Naive thymus-derived CD4-positive, alpha-beta T cell (primary cell): Measurements from ENCODE around the gene METTL15. TPM values are rescaled to one million over a fixed set of nuclear protein-coding genes. Genes with fewer than 3 reads are reported as not detected.

Source experiments
- ATAC-seq: fragments of 150-1000 bp; cut with Tn5 transposase; 2 replicates; pipeline ENCODE4 v1.10.0; 2021; ENCODE audit warnings: mild to moderate bottlenecking, moderate library complexity
- CTCF ChIA-PET: fragments of 350-600 bp; sonication (Branson Sonifier 250); formaldehyde crosslinking; loops from one replicate; lab custom pipeline; 2021; ENCODE audit warnings: antibody characterized with exemption; lab: Charles Lee
- POLR2A ChIA-PET: fragments of 350-600 bp; sonication (Branson Sonifier 250); formaldehyde crosslinking; loops from one replicate; lab custom pipeline; 2021; ENCODE audit warnings: antibody characterized with exemption, inconsistent platforms; lab: Charles Lee
- DNase-seq, 9 donors: peaks; one replicate each; pipeline versions ENCODE4 v3.0.0 to v3.0.0-alpha.2; 2020 to 2022; ENCODE audit warnings: mixed read lengths in 1 of 9
- H3K27ac ChIP-seq: one replicate; pipeline ENCODE4 v1.7.0; 2013; ENCODE audit warnings: mild to moderate bottlenecking, low read depth, low read length, moderate library complexity
- H3K27me3 ChIP-seq, 2 donors: one replicate each; pipeline ENCODE4 v1.7.0; 2013; ENCODE audit warnings: low read length in 2 of 2, mild to moderate bottlenecking in 2 of 2, moderate library complexity in 2 of 2; ENCODE audit not compliant: control insufficient read depth in 2 of 2, insufficient read depth in 2 of 2
- H3K36me3 ChIP-seq, 3 experiments: 1 replicate in 2 of 3; 2 replicates in 1 of 3; pipeline ENCODE4 v1.7.0; 2013; ENCODE audit warnings: low read length in 3 of 3, mild to moderate bottlenecking in 3 of 3, moderate library complexity in 1 of 3; ENCODE audit not compliant: insufficient read depth in 3 of 3, control insufficient read depth in 2 of 3
- H3K4me1 ChIP-seq, 2 donors: one replicate each; pipeline ENCODE4 v1.7.0; 2013; ENCODE audit warnings: low read length in 2 of 2, mild to moderate bottlenecking in 2 of 2, moderate library complexity in 1 of 2; ENCODE audit not compliant: control insufficient read depth in 2 of 2, insufficient read depth in 2 of 2
- H3K4me3 ChIP-seq: 2 replicates; pipeline ENCODE4 v1.7.0; 2013; ENCODE audit warnings: mild to moderate bottlenecking, low read length
- H3K9me3 ChIP-seq, 3 experiments: 1 replicate in 2 of 3; 2 replicates in 1 of 3; pipeline ENCODE4 v1.7.0; 2013; ENCODE audit warnings: low read length in 3 of 3; ENCODE audit not compliant: control insufficient read depth in 2 of 3
- H3K27ac Mint-ChIP-seq, 9 donors: one replicate each; pipeline ENCODE4 v1.8.0; 2020 to 2022; ENCODE audit warnings: mixed read lengths in 9 of 9, mild to moderate bottlenecking in 8 of 9, moderate library complexity in 5 of 9, inconsistent platforms in 2 of 9
- H3K27me3 Mint-ChIP-seq, 5 donors: one replicate each; pipeline ENCODE4 v1.8.0; 2021 to 2022; ENCODE audit warnings: mixed read lengths in 5 of 5, mild to moderate bottlenecking in 1 of 5
- H3K36me3 Mint-ChIP-seq, 5 donors: one replicate each; pipeline ENCODE4 v1.8.0; 2020 to 2022; ENCODE audit warnings: mixed read lengths in 5 of 5, mild to moderate bottlenecking in 3 of 5, inconsistent platforms in 1 of 5
- H3K4me1 Mint-ChIP-seq, 7 donors: one replicate each; pipeline ENCODE4 v1.8.0; 2020 to 2022; ENCODE audit warnings: mixed read lengths in 7 of 7, mild to moderate bottlenecking in 3 of 7, inconsistent platforms in 1 of 7
- H3K4me3 Mint-ChIP-seq, 10 donors: one replicate each; pipeline ENCODE4 v1.8.0; 2020 to 2022; ENCODE audit warnings: mild to moderate bottlenecking in 10 of 10, mixed read lengths in 10 of 10, moderate library complexity in 6 of 10, inconsistent platforms in 2 of 10
- H3K9me3 Mint-ChIP-seq, 11 donors: one replicate each; pipeline ENCODE4 v1.8.0; 2020 to 2022; ENCODE audit warnings: mixed read lengths in 11 of 11, mild to moderate bottlenecking in 4 of 11, inconsistent platforms in 1 of 11, moderate library complexity in 1 of 11
- intact Hi-C, 2 donors: fragments of 100-400 bp; cut with micrococcal nuclease; formaldehyde crosslinking; loops; one replicate each; pipeline ENCODE4 v1.15.1; 2023
- polyA plus RNA-seq, 2 donors: library from polyadenylated mRNA; unstranded; fragments of 300-500 nt; fragmentation: Illumina TruSeq; gene quantifications; one replicate each; pipeline ENCODE4 v1.2.3, GENCODE V29; 2021
- total RNA-seq, 6 experiments: library from RNA in 5 of 6; stranded (reverse) in 5 of 6; gene quantifications; 1 replicate in 5 of 6; 2 replicates in 1 of 6; pipeline ENCODE4 v1.2.3 and lab custom pipeline; 2021 to 2026

METTL15 gene
- total and polyA plus RNA-seq, 7 experiments from 2014 or later = 6.0 to 14.9 (median 10.3) TPM

DNA sequence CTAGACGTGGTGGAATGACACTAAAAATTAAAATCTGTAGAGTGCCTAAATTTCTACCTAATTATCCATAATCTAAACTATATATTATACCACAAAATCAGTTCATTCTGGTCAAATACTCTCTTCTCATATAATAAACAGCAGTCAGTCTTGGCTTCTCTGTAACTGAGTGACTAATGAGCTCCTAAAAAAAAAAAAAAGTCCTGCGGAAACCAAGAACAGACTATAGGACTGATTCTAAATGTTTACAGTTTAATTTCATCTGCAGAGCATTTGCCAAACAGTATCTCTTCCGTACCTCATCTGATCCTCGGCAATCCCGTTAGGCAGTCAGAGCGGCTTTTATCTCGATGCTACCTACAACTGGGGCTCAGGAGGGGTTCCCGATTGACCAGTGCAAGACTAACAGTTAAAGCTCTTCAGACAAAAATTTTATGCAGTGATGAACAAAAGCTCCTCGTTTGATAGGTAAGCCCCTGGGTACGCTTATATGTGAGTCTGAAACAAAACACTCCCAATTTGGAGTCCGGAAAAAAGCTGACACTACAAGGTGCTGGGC is 918 bp upstream of the METTL15 start:
- no peak for ATAC-seq
- CTCF ChIA-PET = interaction anchor here (1.2 to 1.6 kb wide), 2 partner anchors 11 to 17 kb away, joined by 4 read pairs; no protein-coding TSS in a partner anchor

DNA sequence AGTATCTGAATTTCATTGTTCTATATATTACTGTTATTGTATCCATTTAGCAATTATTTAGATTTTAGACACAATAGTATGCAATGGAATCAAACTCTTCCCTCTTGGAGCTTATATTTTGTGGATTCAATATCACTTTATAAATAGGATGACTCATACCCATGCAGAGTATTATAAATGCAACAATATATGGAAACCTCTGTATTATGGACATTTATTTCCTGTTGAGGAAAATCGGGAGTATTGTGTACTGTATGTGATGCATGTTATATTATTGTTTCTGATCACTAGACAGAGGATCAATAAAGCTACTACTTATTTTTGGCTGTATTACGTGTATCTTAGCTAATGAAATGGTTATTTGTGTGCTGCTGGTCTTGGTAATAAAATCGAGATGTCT is 770 bp downstream of the METTL15 start:
- intact Hi-C loops = loop anchor here (1.0 to 2.0 kb wide), 5 partner anchors 14 to 746 kb away; partner anchors contain the start of genes LIN7C (in 2 of the 2) and CCDC34 (in 1 of the 2)
- H3K4me1 Mint-ChIP-seq = peaks cover 29 to 72% (median 64%) of the 10 kb centered on the region in 7 donors
- H3K4me3 Mint-ChIP-seq = peak overlapping the region; percentile 89 to 98 (median 96)
- ChIA-PET CTCF (no interaction called here), POLR2A (no interaction called here)
- Histone ChIP-seq H3K4me1 (peaks cover 19 to 27% of the 10 kb centered on the region in 2 donors), H3K9me3 (no peaks in the 10 kb centered on the region), H3K36me3 (peaks cover 0 to 5% (median 0%) of the 10 kb centered on the region in 3 experiments), H3K27ac (peak overlapping the region; percentile 92), H3K4me3 (no peak overlapping the region), H3K27me3 (no peaks in the 10 kb centered on the region)
- ATAC-seq (no peak), DNase-seq (peak in 1 of 9 donors; percentile 2)
- H3K27ac Mint-ChIP-seq = peak overlapping the region; percentile 96 to 100 (median 97)
- H3K36me3 Mint-ChIP-seq = peaks cover 2 to 7% (median 3%) of the 10 kb centered on the region in 5 donors
- no peaks in the 10 kb centered on the region for H3K27me3 Mint-ChIP-seq
- H3K9me3 Mint-ChIP-seq = no peaks in the 10 kb centered on the region

More for the DNA sequence above, 918 bp upstream of the METTL15 start:
- Mint-ChIP-seq H3K4me3 (peak overlapping the region; percentile 89 to 98 (median 96)), H3K9me3 (no peaks in the 10 kb centered on the region), H3K36me3 (peaks cover 0 to under 1% (median 0%) of the 10 kb centered on the region in 5 donors), H3K4me1 (peaks cover 26 to 61% (median 57%) of the 10 kb centered on the region in 7 donors), H3K27ac (peak overlapping the region; percentile 96 to 100 (median 97)), H3K27me3 (no peaks in the 10 kb centered on the region)
- Histone ChIP-seq H3K4me1 (peaks cover 19 to 27% of the 10 kb centered on the region in 2 donors), H3K36me3 (peaks cover 0 to 5% (median 0%) of the 10 kb centered on the region in 3 experiments), H3K27me3 (no peaks in the 10 kb centered on the region), H3K4me3 (peak overlapping the region; percentile 98), H3K27ac (peak overlapping the region; percentile 92), H3K9me3 (no peaks in the 10 kb centered on the region)
- intact Hi-C loops = loop anchor here in 1 of 2 donors (1.0 kb wide), 2 partner anchors 8 to 744 kb away; partner anchors contain the start of gene CCDC34
- peak in 7 of 9 donors; percentile 9 to 32 (median 28) for DNase-seq
- POLR2A ChIA-PET = interaction anchor here (0.7 kb wide), 1 partner anchor 10 kb away, joined by 4 read pairs; no protein-coding TSS in a partner anchor

GRCh38 chr11:28110108-28110820 is 2.1 kb downstream of the METTL15 start:
- no peaks in the 10 kb centered on the region for H3K9me3 ChIP-seq
- Mint-ChIP-seq H3K4me1 (peaks cover 27 to 75% (median 65%) of the 10 kb centered on the region in 7 donors), H3K4me3 (peak overlapping the region; percentile 89 to 98 (median 96)), H3K27ac (peak overlapping the region; percentile 96 to 100 (median 97)), H3K27me3 (no peaks in the 10 kb centered on the region), H3K36me3 (peaks cover 6 to 11% (median 6%) of the 10 kb centered on the region in 5 donors), H3K9me3 (no peaks in the 10 kb centered on the region)
- peak overlapping the region; percentile 92 for H3K27ac ChIP-seq
- intact Hi-C loops = no loop called here
- CTCF ChIA-PET = no interaction called here
- H3K4me1 ChIP-seq = peaks cover 19 to 27% of the 10 kb centered on the region in 2 donors
- H3K4me3 ChIP-seq = peak overlapping the region; percentile 85
- ATAC-seq (peak; percentile 22), DNase-seq (peak; percentile 18 to 58 (median 33))
- peaks cover 0 to 9% (median 0%) of the 10 kb centered on the region in 3 experiments for H3K36me3 ChIP-seq
- POLR2A ChIA-PET = no interaction called here
- H3K27me3 ChIP-seq = no peaks in the 10 kb centered on the region

GRCh38 chr11:28110821-28111200 is 2.6 kb downstream of the METTL15 start:
- DNase-seq (peak in 1 of 9 donors; percentile 4), ATAC-seq (no peak)
- intact Hi-C loops = no loop called here
- no peaks in the 10 kb centered on the region for H3K9me3 Mint-ChIP-seq
- ChIA-PET POLR2A (no interaction called here), CTCF (no interaction called here)
- Histone ChIP-seq H3K4me1 (peaks cover 19 to 27% of the 10 kb centered on the region in 2 donors), H3K9me3 (no peaks in the 10 kb centered on the region), H3K27me3 (no peaks in the 10 kb centered on the region), H3K4me3 (peak overlapping the region; percentile 85), H3K36me3 (peaks cover 0 to 9% (median 0%) of the 10 kb centered on the region in 3 experiments), H3K27ac (peak overlapping the region; percentile 92)
- H3K4me3 Mint-ChIP-seq = peak overlapping the region; percentile 89 to 98 (median 96)
- peaks cover 6 to 11% (median 10%) of the 10 kb centered on the region in 5 donors for H3K36me3 Mint-ChIP-seq
- peaks cover 25 to 79% (median 68%) of the 10 kb centered on the region in 7 donors for H3K4me1 Mint-ChIP-seq
- H3K27ac Mint-ChIP-seq = peak overlapping the region; percentile 96 to 100 (median 97)
- no peaks in the 10 kb centered on the region for H3K27me3 Mint-ChIP-seq

GRCh38 chr11:28114116-28114515 is 5.9 kb downstream of the METTL15 start:
- H3K36me3 Mint-ChIP-seq = peaks cover 11 to 19% (median 12%) of the 10 kb centered on the region in 5 donors
- H3K36me3 ChIP-seq = peaks cover 0 to 9% (median 0%) of the 10 kb centered on the region in 3 experiments
- H3K4me3 ChIP-seq = no peak overlapping the region
- intact Hi-C loops = no loop called here
- peak overlapping the region in 2 of 9 donors; percentile 25 to 71 for H3K27ac Mint-ChIP-seq
- no peak overlapping the region for H3K27ac ChIP-seq
- no peaks in the 10 kb centered on the region for H3K27me3 ChIP-seq
- no peaks in the 10 kb centered on the region for H3K27me3 Mint-ChIP-seq
- DNase-seq = no peak
- ATAC-seq = no peak
- ChIA-PET POLR2A (no interaction called here), CTCF (no interaction called here)
- H3K4me3 Mint-ChIP-seq = no peak overlapping the region
- H3K9me3 Mint-ChIP-seq = no peaks in the 10 kb centered on the region
- no peaks in the 10 kb centered on the region for H3K9me3 ChIP-seq
- peaks cover 16 to 79% (median 55%) of the 10 kb centered on the region in 7 donors for H3K4me1 Mint-ChIP-seq
- peaks cover 12 to 21% of the 10 kb centered on the region in 2 donors for H3K4me1 ChIP-seq

DNA sequence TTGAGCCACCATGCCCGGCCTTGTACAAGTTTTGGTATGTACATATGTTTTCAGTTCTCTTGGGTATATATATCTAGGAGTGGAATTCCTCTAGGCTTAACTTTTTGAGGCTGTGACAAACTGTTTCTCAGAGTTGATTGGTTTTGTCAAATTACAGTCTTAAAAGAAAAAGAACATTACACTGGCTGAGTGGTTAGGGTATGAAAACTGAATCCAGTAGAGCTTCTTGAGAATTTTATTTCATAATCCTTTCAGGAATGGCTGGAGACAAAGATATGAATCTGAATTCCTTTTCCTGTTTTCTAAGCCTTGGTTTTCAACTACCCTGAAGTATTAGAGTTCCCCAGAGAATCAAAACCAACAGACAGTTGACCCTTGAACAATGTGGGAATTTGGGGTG is 6.5 kb downstream of the METTL15 start:
- no peaks in the 10 kb centered on the region for H3K9me3 ChIP-seq
- H3K36me3 Mint-ChIP-seq = peaks cover 11 to 19% (median 14%) of the 10 kb centered on the region in 5 donors
- H3K27ac Mint-ChIP-seq = no peak overlapping the region
- H3K4me3 ChIP-seq = no peak overlapping the region
- H3K4me1 Mint-ChIP-seq = peaks cover 13 to 79% (median 52%) of the 10 kb centered on the region in 7 donors
- no peaks in the 10 kb centered on the region for H3K27me3 ChIP-seq
- H3K4me3 Mint-ChIP-seq = no peak overlapping the region
- no peak for ATAC-seq
- H3K27me3 Mint-ChIP-seq = no peaks in the 10 kb centered on the region
- ChIA-PET CTCF (no interaction called here), POLR2A (no interaction called here)
- DNase-seq = no peak
- H3K4me1 ChIP-seq = peaks cover 6 to 14% of the 10 kb centered on the region in 2 donors
- peaks cover 0 to 9% (median 0%) of the 10 kb centered on the region in 3 experiments for H3K36me3 ChIP-seq
- intact Hi-C loops = no loop called here
- H3K27ac ChIP-seq = no peak overlapping the region
- no peaks in the 10 kb centered on the region for H3K9me3 Mint-ChIP-seq
